ENCODE data around the gene NPIPB2. TPM values are rescaled to one million over a fixed set of nuclear protein-coding genes. Genes with fewer than 3 reads are reported as not detected.
"Not testable (repeated sequence)": the region's sequence is repeated elsewhere in the genome, so short reads cannot be mapped to it uniquely, and the experiment has no call there.

Gene NPIPB2
- total and polyA plus RNA-seq, 2 donors (not counting 1 experiment from before 2014, with no cell fraction given), result 1.2 to 3.3 TPM

DNA sequence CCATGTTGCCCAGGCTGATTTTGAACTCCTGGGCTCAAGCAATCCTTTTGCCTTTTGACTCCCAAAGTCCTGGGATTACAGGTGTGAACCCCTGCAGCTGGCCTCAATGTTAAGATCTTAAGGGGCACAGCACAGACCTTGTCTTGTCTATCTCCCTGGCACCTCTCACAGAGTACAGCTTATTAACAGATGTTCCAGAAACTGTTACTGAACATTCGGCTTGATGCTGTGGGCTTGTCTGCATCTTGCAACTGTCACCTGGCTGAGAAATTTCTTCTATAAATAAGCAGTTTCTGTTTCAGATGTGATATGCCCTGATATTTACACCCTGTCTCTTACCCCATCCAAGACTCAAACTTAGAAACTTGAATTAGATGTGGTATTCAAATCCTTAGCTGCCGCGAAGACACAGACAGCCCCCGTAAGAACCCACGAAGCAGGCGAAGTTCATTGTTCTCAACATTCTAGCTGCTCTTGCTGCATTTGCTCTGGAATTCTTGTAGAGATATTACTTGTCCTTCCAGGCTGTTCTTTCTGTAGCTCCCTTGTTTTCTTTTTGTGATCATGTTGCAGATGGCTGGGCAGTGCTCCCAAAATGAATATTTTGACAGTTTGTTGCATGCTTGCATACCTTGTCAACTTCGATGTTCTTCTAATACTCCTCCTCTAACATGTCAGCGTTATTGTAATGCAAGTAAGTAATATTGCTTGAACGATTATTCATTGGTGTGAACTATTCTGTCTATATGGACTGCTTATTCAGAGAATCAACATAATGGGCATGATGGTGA, 23.1 kb upstream of the NPIPB2 start, which contains the start of gene TNFRSF17:
Gene TNFRSF17 (plus strand): TSS at position 450 of the 791 bp plus-strand sequence. CDS start 115 bp downstream, at position 565.
- H3K36me3 ChIP-seq (ENCODE audit: control insufficient read depth, insufficient read depth, low read length), result no peaks in the 10 kb centered on the region
- H4K20me1 ChIP-seq (ENCODE audit: control insufficient read depth, extremely low read depth, insufficient read depth, low read length), result no peaks in the 10 kb centered on the region
- no peak within 1 kb of the TSS for H2AFZ ChIP-seq (ENCODE audit: low read length)
- peak within 1 kb of the TSS; percentile 23 for H3K4me2 ChIP-seq (ENCODE audit: extremely low read depth, insufficient read depth, low read length)
- H3K9me3 ChIP-seq (ENCODE audit: control insufficient read depth, insufficient read depth, low read depth, low read length), result no peaks in the 10 kb centered on the region
- H3K4me1 ChIP-seq (ENCODE audit: control insufficient read depth, extremely low read depth, insufficient read depth, low read length), result no peaks in the 10 kb centered on the region
- DNase-seq (ENCODE audit: low read depth in 2 of 2), result peak in 1 of 2 donors; percentile 12
- H3K9ac ChIP-seq (ENCODE audit: insufficient read depth, low read length), result no peak within 1 kb of the TSS
- no peak within 1 kb of the TSS for H3K4me3 ChIP-seq (replicated peaks in 1 of 4; ENCODE audit: control extremely low read depth in 1 of 4, insufficient read depth in 1 of 4, low read depth in 3 of 4, low read length in 4 of 4)
- no peak within 1 kb of the TSS for H3K27ac ChIP-seq (ENCODE audit: insufficient read depth, low read length)
- no peak for TF ChIP-seq EZH2 (IDR thresholded peaks at IDR 0.05; ENCODE audit: low read length, missing control alignments)
- TF ChIP-seq, protein P1, sequence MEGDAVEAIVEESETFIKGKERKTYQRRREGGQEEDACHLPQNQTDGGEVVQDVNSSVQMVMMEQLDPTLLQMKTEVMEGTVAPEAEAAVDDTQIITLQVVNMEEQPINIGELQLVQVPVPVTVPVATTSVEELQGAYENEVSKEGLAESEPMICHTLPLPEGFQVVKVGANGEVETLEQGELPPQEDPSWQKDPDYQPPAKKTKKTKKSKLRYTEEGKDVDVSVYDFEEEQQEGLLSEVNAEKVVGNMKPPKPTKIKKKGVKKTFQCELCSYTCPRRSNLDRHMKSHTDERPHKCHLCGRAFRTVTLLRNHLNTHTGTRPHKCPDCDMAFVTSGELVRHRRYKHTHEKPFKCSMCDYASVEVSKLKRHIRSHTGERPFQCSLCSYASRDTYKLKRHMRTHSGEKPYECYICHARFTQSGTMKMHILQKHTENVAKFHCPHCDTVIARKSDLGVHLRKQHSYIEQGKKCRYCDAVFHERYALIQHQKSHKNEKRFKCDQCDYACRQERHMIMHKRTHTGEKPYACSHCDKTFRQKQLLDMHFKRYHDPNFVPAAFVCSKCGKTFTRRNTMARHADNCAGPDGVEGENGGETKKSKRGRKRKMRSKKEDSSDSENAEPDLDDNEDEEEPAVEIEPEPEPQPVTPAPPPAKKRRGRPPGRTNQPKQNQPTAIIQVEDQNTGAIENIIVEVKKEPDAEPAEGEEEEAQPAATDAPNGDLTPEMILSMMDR (conservative IDR thresholded peaks at IDR 0.05 in 1 of 2, IDR thresholded peaks at IDR 0.05 in 1 of 2; ENCODE audit: low read depth in 1 of 2, low read length in 2 of 2), result no peak
- H3K79me2 ChIP-seq (ENCODE audit: control insufficient read depth, insufficient read depth, low read length), result no peaks in the 10 kb centered on the region
- H3K27me3 ChIP-seq (ENCODE audit: control insufficient read depth, insufficient read depth, low read length), result no peaks in the 10 kb centered on the region

DNA sequence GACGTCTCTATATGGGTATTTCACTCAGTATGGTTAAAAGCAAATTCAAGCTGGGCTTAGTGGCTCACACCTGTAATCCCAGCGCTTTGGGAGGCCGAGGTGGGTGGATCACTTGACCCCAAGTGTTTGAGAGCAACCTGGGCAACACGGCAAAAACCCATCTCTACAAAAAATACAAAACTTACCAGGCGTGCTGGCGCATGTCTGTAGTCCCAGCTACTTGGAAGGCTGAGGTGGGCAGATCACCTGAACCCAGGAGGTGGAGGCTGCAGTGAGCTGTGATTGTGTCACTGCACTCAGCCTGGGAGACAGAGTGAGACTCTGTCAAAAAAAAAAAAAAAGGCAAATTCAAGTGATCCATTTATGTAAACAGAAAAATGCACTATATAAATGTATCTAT, 21.9 kb upstream of the NPIPB2 start:
- H3K27ac ChIP-seq (ENCODE audit: insufficient read depth, low read length), result no peak overlapping the region
- no peak overlapping the region for H3K4me3 ChIP-seq (replicated peaks in 1 of 4; ENCODE audit: control extremely low read depth in 1 of 4, insufficient read depth in 1 of 4, low read depth in 3 of 4, low read length in 4 of 4)
- no peak overlapping the region for H3K9ac ChIP-seq (ENCODE audit: insufficient read depth, low read length)
- no peaks in the 10 kb centered on the region for H4K20me1 ChIP-seq (ENCODE audit: control insufficient read depth, extremely low read depth, insufficient read depth, low read length)
- TF ChIP-seq, protein P1 (conservative IDR thresholded peaks at IDR 0.05 in 1 of 2, IDR thresholded peaks at IDR 0.05 in 1 of 2; ENCODE audit: low read depth in 1 of 2, low read length in 2 of 2), result no peak
- no peak for TF ChIP-seq EZH2 (IDR thresholded peaks at IDR 0.05; ENCODE audit: low read length, missing control alignments)
- DNase-seq (ENCODE audit: low read depth in 2 of 2), result no peak
- no peak overlapping the region for H3K4me2 ChIP-seq (ENCODE audit: extremely low read depth, insufficient read depth, low read length)
- H3K79me2 ChIP-seq (ENCODE audit: control insufficient read depth, insufficient read depth, low read length), result no peaks in the 10 kb centered on the region
- H2AFZ ChIP-seq (ENCODE audit: low read length), result no peak overlapping the region
- H3K27me3 ChIP-seq (ENCODE audit: control insufficient read depth, insufficient read depth, low read length), result no peaks in the 10 kb centered on the region
- no peaks in the 10 kb centered on the region for H3K9me3 ChIP-seq (ENCODE audit: control insufficient read depth, insufficient read depth, low read depth, low read length)
- no peaks in the 10 kb centered on the region for H3K36me3 ChIP-seq (ENCODE audit: control insufficient read depth, insufficient read depth, low read length)
- no peaks in the 10 kb centered on the region for H3K4me1 ChIP-seq (ENCODE audit: control insufficient read depth, extremely low read depth, insufficient read depth, low read length)

DNA sequence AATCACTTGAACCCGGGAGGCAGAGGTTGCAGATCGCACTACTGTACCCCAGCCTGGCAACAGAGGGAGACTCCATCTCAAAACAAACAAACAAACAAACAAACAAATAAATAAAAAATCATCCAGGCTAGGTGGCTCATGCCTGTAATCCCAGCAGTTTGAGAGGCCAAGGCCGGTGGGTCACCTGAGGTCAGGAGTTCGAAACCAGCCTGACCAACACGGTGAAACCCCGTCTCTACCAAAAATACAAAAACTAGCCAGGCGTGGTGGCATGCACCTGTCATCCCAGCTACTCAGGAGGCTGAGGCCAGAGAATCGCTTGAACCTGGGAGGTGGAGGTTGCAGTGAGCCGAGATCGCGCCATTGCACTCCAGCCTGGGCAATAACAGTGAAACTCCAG, 21.1 kb upstream of the NPIPB2 start:
- not testable (repeated sequence) for DNase-seq (ENCODE audit: low read depth in 2 of 2); H2AFZ ChIP-seq (ENCODE audit: low read length); H3K36me3 ChIP-seq (ENCODE audit: control insufficient read depth, insufficient read depth, low read length); H3K27ac ChIP-seq (ENCODE audit: insufficient read depth, low read length); H3K4me2 ChIP-seq (ENCODE audit: extremely low read depth, insufficient read depth, low read length); H3K27me3 ChIP-seq (ENCODE audit: control insufficient read depth, insufficient read depth, low read length); H3K79me2 ChIP-seq (ENCODE audit: control insufficient read depth, insufficient read depth, low read length); H3K9ac ChIP-seq (ENCODE audit: insufficient read depth, low read length); H3K9me3 ChIP-seq (ENCODE audit: control insufficient read depth, insufficient read depth, low read depth, low read length); H3K4me3 ChIP-seq (replicated peaks in 1 of 4; ENCODE audit: control extremely low read depth in 1 of 4, insufficient read depth in 1 of 4, low read depth in 3 of 4, low read length in 4 of 4); H3K4me1 ChIP-seq (ENCODE audit: control insufficient read depth, extremely low read depth, insufficient read depth, low read length); H4K20me1 ChIP-seq (ENCODE audit: control insufficient read depth, extremely low read depth, insufficient read depth, low read length)

DNA sequence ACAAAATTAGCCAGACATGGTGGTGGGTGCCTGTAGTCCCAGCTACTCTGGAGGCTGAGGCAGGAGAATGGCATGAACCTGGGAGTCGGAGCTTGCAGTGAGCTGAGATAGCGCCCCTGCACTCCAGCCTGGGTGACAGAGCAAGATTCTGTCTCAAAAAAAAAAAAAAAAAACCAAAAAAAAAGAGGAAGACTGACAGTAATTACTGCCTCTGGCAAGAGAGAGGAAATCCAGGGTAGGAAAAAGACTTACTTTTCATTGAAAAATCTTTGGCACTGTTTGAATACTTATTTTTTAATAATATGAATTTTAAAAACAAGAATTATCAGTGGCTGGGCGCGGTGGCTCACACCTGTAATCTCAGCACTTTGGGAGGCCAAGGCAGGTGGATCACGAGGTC, 20.6 kb upstream of the NPIPB2 start:
- not testable (repeated sequence) for H2AFZ ChIP-seq (ENCODE audit: low read length); H3K4me3 ChIP-seq (replicated peaks in 1 of 4; ENCODE audit: control extremely low read depth in 1 of 4, insufficient read depth in 1 of 4, low read depth in 3 of 4, low read length in 4 of 4); H3K27ac ChIP-seq (ENCODE audit: insufficient read depth, low read length); DNase-seq (ENCODE audit: low read depth in 2 of 2); H3K79me2 ChIP-seq (ENCODE audit: control insufficient read depth, insufficient read depth, low read length); H4K20me1 ChIP-seq (ENCODE audit: control insufficient read depth, extremely low read depth, insufficient read depth, low read length); H3K4me2 ChIP-seq (ENCODE audit: extremely low read depth, insufficient read depth, low read length); H3K9me3 ChIP-seq (ENCODE audit: control insufficient read depth, insufficient read depth, low read depth, low read length); H3K9ac ChIP-seq (ENCODE audit: insufficient read depth, low read length); H3K4me1 ChIP-seq (ENCODE audit: control insufficient read depth, extremely low read depth, insufficient read depth, low read length); H3K36me3 ChIP-seq (ENCODE audit: control insufficient read depth, insufficient read depth, low read length); H3K27me3 ChIP-seq (ENCODE audit: control insufficient read depth, insufficient read depth, low read length)

All from fibroblast of lung (primary cell).